ENCODE data around the gene TMEM129.

Gene TMEM129, protein sequence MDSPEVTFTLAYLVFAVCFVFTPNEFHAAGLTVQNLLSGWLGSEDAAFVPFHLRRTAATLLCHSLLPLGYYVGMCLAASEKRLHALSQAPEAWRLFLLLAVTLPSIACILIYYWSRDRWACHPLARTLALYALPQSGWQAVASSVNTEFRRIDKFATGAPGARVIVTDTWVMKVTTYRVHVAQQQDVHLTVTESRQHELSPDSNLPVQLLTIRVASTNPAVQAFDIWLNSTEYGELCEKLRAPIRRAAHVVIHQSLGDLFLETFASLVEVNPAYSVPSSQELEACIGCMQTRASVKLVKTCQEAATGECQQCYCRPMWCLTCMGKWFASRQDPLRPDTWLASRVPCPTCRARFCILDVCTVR

DNA sequence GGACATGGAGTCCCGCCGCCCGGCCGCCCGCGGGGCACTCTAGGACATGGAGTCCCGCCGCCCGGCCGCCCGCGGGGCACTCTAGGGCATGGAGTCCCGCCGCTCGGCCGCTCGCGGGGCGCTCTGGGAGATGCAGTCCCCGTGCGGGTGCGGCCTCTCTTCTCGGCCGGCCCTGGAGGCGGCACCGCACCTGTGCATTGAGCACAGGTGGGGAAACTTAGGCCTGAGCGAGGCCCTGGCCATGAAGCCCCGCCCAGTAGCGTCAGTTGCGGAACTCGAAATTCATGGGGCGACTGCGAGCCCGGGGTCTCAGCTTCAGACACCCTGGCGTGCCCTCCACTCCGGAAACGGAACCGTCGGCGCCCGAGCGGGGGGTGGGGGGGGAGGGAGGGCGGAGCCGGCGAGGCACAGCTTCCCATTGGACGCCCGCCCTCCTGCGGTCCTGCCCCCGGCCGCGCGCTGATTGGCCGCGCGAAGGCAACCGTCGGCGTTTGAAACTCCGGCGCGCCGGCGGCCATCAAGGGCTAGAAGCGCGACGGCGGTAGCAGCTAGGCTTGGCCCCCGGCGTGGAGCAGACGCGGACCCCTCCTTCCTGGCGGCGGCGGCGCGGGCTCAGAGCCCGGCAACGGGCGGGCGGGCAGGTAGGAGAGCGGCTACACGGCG, at the start of gene TMEM129, which contains the start of gene TACC3:
Gene TMEM129 (minus strand): TSS at position 321 of the 663 bp plus-strand sequence. CDS start 486 bp downstream, outside the sequence.
Gene TACC3 (plus strand): TSS at position 519 of the 663 bp plus-strand sequence. CDS start 1,901 bp downstream, outside the sequence.
- peak; percentile 80 for DNase-seq (ENCODE audit: low read depth)

DNA sequence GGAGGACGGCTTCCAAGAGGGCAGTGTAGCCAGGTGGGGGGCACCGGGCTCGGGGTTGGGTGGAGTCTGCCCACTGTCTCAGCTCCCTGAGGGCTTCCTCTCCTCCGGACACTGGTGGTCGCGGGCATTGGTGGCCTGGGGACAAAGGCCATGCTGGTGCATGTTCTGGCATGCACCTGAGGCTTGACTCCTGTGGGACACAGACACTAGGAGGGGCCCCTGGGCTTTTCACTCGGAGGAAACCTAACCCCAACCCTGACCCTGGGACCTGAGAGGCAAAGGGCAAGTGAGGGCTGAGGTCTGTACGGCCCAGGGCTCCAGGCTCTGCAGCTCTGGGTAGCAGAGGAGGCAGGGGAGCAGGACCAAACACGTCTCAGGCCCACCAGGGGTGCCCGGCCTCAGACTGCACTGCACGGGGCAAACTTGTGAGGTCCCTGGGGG, 49.7 kb upstream of the TMEM129 start:
- DNase-seq (ENCODE audit: low read depth) = no peak

DNA sequence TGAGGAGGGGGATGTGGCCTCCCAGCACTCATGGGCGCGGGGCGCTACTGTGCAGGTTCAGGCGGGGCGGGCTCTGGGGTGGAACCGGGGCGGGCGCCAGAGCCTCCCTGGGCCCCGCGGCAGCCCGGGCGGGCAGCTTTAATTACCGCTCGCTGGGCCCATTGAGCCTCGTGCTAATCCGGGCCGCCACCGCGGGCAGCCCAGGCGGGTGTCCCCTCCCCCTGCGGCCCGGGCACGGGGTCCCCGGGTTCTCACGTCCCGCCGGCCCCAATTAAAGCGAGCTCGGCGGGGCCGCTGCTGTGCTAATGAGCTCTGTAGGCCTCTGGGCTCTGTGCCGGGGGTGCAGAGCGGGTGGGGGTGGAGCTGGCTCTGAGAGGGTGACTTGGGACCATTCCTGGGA, 49.1 kb upstream of the TMEM129 start:
- DNase-seq (ENCODE audit: low read depth) = no peak

DNA sequence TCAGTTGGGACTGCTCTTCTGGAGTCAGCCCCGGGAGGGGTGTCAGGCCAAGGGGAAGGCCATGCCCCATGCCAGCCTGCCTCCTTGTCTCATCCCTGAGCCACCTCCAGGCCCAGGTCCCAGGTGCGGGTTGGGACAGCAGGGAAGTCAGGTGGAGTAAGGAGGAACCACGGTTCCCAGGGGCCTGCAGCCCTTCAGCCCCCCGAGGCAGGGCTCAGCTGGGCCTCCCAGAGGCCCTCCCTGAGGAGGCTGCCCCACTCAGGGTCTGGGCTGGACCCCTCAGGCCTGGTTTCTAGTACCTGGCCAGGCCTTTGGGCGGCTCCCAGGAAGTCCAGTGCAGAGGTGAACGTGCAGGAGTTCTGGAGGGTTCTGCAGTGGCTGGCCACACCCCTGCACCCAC, 48.6 kb upstream of the TMEM129 start:
- no peak for DNase-seq (ENCODE audit: low read depth)

DNA sequence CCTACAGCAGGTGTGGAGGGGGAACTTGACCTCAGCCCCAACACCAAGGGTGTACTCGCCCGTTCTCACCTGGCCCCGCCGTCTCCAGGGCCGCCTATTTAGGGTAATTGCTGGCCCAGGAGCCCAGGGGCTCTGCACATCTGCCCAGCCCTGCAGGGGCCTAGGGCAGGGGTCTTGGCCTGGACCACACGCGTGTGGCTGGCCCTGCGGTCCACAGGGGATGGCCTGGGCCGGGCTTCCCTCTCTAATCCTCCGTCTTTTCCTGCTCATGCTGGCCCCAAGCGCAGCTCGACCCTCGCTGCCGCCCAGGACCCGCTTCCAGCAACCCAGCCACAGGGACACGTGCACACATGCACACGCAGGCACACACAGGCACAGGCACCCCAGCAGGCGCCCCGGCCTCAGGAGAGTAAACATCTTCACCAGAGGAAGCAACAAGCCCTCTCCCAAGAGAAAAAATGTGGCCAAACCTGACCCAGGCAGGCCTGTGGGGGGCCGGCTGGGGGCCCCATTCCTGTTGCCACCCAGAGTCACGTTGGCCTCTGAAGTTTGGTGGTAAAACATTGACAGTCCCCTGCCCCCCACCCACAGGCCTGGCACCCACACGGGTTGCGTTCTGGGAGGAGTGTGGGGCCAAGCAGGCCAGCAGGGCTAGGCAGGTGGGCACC, 47.4 kb upstream of the TMEM129 start:
- no peak for DNase-seq (ENCODE audit: low read depth)

DNA sequence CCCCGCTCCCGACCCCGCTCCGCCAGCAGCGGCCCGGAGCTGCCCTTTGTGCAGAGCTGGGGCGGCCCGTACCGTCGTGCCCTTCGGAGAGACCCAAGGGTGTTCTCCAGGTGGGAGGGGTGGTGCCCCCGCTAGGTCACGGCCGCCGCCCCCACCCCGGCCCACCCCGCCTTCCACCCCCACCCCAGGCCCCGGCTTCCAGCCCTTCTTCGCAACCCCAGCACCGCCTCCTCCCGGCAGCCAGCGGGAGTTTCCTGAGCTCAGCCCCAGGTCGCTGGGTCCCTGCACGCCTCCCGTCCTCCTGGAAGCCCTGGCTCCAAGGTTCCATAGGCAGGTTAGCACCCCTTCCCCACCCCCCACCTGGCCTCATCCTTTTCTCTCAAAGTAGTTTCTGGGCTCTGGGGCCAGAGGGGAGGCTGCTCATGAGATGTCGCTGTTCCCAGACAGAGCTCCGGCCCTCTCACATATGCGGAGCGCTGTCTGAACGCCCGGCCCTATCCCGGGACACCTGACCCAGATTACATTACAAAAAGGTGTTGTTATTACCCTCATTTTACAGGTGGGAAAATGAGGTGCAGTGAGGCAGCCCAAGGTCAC, 46.7 kb upstream of the TMEM129 start:
- no peak for DNase-seq (ENCODE audit: low read depth)

DNA sequence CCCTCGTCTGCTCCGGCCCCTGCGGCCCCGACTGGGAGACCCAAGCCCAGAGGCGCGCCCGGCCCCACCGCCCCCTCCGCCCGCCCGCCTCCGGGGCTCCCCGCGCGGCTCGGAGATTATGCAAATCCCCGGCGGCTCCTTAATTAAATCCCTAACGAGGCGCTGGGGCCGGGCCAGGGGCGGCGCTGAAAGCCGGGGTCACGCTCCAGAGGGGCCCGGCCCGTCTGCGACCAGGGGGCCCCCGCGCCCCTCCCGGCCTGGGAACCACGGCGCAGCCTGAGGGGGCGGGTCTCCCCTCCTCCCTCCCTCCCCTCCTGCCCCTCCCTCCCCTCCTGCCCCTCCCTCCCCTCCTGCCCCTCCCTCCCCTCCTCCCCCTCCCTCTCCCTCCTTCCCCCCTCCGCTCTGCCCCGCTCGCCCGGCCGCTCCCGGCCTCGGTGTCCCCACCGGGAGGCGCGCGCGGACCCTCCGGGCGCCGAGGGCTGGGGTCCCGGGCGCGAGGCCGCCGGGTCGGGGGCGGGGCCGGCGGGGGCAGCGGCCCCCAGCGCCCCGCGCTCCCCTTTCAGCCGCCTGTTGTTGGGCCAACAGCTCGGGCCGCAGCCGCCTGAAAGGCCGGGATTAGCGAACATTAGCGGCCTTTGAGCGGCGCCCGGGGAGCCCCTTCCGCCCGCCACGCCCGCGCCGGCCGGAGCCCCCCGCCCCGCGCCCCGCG, 46.1 kb upstream of the TMEM129 start:
- no peak for DNase-seq (ENCODE audit: low read depth)

DNA sequence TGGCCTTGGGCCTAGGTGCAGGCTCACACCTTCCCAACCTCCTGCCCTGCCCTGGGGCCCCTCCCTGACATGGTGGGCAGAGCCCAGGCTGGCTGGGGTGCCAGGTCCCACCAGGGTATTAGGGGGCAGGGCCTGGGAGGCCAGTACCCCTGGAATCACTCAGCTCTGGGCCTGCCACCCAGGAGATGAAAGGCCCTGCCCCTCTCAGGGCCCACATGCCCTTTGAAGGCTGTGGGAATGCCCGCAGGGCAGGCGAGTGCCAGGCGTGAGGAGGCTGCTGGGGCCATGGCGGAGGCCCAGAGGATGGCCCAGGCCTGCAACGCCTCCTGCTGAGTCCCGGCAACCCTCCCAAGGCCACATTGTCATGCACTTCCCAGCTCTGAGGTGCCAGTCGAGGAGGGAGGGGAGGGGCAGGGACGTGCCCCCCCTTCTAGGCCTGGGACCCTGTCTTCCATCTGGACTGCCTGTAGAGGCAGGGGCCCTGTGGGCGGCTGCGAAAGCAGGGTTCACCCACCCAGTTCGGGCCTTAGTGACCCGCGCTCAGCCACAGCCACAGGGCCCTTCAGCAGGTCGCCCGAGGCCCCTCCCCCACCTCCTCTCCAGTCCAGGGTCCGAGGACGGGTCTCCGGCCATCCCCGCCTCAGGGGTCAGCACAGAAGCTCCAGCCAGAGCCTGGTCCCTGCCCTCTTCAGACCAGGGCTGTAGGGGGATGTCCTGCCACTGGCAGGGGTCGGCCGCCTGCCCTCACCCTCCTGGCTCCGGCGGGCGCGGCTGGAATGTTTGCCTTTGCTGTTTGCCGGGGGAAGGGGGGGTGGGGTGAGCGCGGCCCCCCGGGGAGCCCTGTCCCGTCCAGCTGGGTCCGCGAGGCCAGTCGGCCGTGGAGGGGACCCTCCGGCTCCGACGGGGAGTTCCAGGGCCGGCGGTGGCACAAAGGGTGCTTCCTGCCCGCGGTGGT, 45.3 kb upstream of the TMEM129 start:
- DNase-seq (ENCODE audit: low read depth) = no peak

DNA sequence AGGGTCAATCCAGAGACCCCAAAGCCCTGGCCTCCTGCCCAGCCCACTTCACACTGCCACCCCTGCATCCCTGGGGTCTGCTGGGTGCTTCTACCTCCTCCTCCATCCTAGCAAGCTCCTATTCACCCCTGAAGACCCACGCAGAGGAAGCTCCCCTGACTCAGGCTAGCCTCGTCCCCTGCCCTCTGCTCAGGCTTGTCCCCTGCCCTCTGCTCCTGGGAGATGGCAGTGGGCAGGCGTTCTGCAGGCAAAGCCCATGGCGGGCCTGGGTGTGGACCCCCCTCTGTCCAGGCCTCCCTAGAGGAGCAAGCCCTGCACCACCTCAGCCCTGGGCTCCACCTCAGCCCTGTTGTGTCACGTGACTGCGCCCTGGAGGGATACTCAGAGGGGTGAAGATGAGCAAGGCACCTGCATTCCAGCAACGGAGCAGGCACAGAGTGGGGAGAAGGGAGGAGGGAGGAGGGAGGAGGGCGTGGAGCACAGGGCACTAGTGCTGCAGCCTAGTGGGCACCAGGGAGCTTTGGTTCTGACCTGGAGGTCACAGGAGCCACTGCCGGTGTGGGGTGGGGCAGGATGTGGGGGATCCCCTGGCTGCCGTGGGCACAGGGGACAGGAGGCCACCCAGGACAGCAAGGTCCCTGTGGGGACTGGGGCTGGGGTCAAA, 44.4 kb upstream of the TMEM129 start:
- DNase-seq (ENCODE audit: low read depth) = no peak

DNA sequence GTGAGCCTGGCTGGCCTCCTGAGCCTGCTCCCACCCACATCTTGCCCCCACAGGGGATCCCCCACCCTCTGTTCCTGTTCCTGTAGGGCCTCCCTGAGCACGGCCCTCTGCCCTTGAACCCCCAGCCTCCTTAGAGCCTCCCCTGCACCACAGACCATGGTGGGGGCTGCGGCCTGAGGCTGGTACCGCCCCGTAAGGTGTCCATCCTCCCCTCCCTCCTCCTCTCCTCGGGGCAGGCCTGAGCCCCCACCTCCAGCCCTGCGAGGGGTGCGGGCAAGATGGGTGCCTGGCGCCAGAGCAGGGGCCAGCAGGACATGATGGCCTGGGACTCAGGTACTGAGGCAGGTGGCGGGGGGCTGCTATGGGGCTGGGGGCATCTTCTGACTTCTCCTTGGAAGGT, 43.5 kb upstream of the TMEM129 start:
- DNase-seq (ENCODE audit: low read depth) = no peak

DNA sequence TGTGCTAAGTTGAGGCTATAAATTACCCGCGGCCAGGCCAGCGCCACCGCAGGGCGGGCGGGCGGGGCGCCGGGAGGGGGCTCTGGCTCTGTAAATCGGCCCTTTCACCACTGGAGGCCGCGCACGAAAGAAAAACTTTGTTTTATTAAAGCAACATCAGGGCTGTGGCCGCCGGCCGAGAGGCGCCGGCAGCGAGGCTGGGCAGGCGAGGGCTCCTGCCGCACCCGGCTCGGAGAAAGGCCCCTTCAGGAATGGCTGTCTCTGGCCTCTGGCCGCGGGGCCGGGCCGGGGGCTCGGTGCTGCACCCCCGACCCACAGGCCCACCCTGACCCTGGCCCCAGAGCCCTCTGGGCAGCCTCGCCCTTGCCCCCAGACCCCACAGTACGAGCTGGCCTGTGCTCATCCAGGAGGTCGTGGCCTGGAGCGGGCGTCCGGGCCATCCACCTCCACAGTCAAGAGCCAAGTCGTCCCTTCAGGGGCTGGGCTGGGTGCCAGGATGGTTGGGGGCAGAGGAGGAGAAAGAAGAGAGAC, 42.5 kb upstream of the TMEM129 start:
- DNase-seq (ENCODE audit: low read depth) = no peak

DNA sequence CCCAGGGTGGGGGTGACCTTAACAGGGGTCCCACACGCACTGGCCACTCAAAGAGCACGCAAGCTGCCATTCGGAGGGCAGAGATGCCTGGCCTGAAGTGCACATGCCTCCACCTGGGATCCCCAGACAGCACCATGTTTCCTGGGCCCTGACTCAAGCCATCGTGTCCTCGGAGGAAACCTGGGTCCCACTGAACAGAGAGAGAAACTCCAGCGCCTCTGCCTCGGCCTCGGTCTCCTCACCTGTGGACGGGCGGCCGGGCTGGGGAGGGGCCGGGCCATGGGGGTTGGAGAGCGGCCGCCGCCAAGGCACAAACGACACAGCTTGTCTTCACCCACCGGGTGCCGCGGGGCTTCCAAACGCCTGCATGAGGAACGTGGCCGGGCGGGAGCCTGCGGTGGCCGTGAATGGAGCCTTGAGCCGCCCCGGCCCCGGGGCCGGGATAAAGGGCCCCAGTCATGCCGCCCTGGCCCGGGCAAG, 42.0 kb upstream of the TMEM129 start:
- DNase-seq (ENCODE audit: low read depth) = no peak

DNA sequence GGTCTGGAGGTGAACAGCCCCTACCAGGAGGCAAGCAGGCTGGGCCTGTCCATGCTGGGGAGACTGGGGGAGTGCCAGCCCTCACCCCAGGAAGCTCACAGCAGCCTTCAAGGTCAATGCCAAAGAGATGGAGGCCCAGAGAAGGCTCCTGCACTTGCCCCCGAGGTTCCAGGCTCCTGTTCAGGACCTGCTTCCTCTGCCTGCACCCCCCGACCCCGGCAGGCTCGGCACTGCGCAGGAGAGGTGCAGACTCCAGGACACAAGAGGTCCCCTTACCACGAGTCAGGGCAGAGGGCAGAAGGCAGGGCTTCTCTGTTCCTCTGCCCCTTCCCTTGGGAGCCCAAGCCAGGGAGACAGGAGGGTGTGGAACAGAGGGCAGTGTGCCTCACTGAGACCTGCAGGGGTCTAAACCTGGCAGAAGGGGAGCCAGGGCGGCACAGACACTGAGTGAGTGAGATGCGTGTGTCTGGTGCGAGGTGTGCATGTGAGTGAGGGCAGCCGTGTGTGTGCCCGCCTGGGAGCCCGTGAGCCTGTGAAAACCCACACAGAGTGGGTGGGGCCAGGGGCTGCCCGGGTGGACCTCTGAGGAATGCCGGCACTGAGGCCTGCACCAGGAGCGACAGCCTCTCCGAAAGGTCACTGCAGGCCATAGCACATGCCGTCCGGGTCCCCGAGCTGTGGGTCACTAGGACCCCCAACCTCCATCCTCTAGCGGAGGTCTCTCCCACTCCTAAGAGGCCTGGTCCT, 41.3 kb upstream of the TMEM129 start:
- DNase-seq (ENCODE audit: low read depth) = no peak

DNA sequence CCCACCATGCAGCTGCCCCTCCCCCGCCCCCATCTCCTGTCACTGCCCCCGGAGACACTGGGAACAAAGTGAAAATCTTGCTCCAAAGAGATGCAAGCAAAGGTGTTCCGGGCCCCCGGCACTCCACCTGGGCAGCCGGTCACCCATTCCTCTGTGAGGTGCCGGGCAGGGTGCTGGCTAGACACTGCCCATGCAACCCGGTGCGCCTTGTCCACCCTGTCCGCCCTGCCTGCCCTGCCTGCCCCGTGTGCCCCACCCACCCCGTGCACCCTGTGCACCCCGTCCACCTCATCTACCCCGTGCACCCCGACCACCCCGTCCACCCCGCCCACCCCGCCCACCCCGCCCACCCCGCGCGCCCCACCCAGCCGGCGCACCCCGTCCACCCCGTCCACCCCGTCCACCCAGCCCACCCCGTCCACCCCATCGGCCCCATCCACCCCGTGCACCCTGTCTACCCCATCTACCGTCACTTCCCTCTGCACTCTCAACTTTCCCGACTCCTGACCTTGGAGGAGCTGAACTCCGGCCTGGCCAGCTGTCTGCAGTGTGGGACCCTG, 40.1 kb upstream of the TMEM129 start:
- no peak for DNase-seq (ENCODE audit: low read depth)

DNA sequence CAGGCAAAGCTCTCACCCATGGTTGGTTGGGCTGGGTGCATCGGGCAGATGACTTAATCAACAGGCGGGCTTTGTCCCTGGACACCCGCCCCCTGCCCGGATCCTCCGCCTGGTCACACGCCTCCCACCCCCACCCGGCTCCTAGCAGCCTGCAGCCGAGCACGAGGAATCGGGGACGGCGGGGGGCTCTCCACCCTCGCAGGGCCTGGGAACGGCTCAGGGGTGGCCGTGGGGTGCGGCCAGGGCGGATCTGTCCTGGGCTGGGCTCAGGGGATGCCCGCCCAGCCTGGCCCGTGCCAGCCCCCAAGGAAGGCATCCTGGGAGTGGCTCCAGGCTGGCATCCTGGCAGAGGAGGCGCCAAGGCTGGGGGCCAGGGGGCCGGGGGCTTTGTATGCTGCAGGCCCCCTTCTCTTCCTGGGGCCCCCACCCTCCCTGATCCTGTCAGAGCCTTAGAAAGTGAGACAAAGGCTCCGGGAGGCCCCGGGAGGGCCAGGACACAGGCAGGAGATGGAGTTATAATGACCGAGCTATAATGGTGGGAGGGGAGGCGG, 39.5 kb upstream of the TMEM129 start:
- DNase-seq (ENCODE audit: low read depth) = no peak

DNA sequence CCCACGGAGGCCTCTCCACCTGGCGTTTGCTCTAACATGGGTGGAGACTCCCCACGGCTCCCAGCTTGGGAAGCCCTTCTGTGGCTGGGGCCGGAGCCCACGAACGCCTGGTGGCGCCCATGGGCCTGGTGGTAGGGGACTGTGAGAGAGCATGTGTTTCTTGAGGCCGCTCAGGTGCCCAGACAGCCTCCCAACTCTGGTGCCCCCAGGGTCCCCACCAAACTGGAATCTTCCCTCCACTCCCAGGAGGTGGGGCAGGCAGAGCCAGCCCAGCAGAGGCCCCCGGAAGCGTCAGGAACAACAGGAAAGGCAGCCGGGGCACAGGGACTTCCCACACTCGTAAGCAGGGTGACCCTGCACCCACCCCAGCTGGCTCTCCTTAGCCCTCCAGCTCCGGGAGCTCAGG, 38.7 kb upstream of the TMEM129 start:
- no peak for DNase-seq (ENCODE audit: low read depth)

DNA sequence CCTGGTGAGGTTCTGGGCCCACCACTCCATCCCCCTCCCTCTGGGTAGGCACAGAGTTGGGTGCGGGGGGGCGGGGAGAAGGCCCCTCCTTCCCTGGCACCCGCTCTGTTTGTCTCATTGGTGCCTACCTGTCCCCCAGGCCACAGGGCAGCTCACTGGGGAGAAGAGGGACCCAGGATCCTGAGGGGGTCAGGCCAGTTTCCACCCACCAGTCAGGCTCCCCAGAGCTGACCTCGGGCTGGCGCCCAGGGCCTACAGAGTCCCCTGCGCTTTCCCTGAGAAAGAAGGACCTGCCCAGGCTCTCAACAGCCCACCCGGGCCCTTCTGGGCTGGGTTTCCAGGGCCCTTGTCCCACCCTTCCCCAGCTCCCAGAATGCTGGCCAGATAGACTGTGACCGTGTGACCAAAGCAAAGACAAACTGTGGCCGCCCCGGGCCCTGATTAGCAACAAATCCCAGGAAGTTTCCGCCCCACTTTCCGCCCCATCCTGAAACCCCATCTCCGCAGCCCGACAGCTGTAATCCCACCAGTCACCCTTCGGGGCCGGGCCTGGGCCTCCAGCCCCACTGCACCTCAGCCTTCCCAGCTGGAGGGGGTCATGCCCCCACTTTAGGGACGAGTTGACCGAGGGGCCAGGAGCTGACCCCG, 38.2 kb upstream of the TMEM129 start:
- no peak for DNase-seq (ENCODE audit: low read depth)
